ENCODE data around the gene RNU11.
"Not testable (repeated sequence)": the region's sequence is repeated elsewhere in the genome, so short reads cannot be mapped to it uniquely, and the experiment has no call there.

Gene RNU11

GRCh38 chr1:28666806-28667205 lies 18.4 kb downstream of the RNU11 start:
- no peak for TF ChIP-seq CTCF (IDR thresholded peaks at IDR 0.05; ENCODE audit: low read depth, low read length, missing control alignments)
- DNase-seq (ENCODE audit: extremely low read depth, low read depth): no peak
- no peak overlapping the region for H3K4me3 ChIP-seq (replicated peaks; ENCODE audit: low read depth, low read length)

GRCh38 chr1:28668191-28668955 lies 20.0 kb downstream of the RNU11 start, which contains the start of gene GMEB1:
GMEB1 (plus strand) TSS chr1:28668784; CDS start chr1:28683613, 14,829 bp downstream.
- DNase-seq (ENCODE audit: extremely low read depth, low read depth): peak; percentile 46
- TF ChIP-seq CTCF (IDR thresholded peaks at IDR 0.05; ENCODE audit: low read depth, low read length, missing control alignments): no peak
- peak within 1 kb of the TSS; percentile 92 for H3K4me3 ChIP-seq (replicated peaks; ENCODE audit: low read depth, low read length)

GRCh38 chr1:28668956-28669723 lies 20.7 kb downstream of the RNU11 start:
- no peak for TF ChIP-seq CTCF (IDR thresholded peaks at IDR 0.05; ENCODE audit: low read depth, low read length, missing control alignments)
- DNase-seq (ENCODE audit: extremely low read depth, low read depth): no peak
- peak overlapping the region; percentile 92 for H3K4me3 ChIP-seq (replicated peaks; ENCODE audit: low read depth, low read length)

GRCh38 chr1:28671254-28671780 lies 22.9 kb downstream of the RNU11 start:
- DNase-seq (ENCODE audit: extremely low read depth, low read depth): no peak
- TF ChIP-seq CTCF (IDR thresholded peaks at IDR 0.05; ENCODE audit: low read depth, low read length, missing control alignments): no peak
- H3K4me3 ChIP-seq (replicated peaks; ENCODE audit: low read depth, low read length): no peak overlapping the region

GRCh38 chr1:28672971-28673370 lies 24.6 kb downstream of the RNU11 start:
- not testable (repeated sequence) for H3K4me3 ChIP-seq (replicated peaks; ENCODE audit: low read depth, low read length); DNase-seq (ENCODE audit: extremely low read depth, low read depth)

GRCh38 chr1:28675924-28676257 lies 27.5 kb downstream of the RNU11 start:
- H3K4me3 ChIP-seq (replicated peaks; ENCODE audit: low read depth, low read length): no peak overlapping the region
- no peak for TF ChIP-seq CTCF (IDR thresholded peaks at IDR 0.05; ENCODE audit: low read depth, low read length, missing control alignments)
- no peak for DNase-seq (ENCODE audit: extremely low read depth, low read depth)

GRCh38 chr1:28680151-28680550 lies 31.8 kb downstream of the RNU11 start:
- no peak for TF ChIP-seq CTCF (IDR thresholded peaks at IDR 0.05; ENCODE audit: low read depth, low read length, missing control alignments)
- no peak overlapping the region for H3K4me3 ChIP-seq (replicated peaks; ENCODE audit: low read depth, low read length)
- DNase-seq (ENCODE audit: extremely low read depth, low read depth): no peak
